ENCODE results near the gene CD55.

CD55 gene

GRCh38 chr1:207355513-207356295, 34.2 kb downstream of the CD55 start:
- H3K9me3 Mint-ChIP-seq = no peaks in the 10 kb centered on the region
- no peak overlapping the region for H3K4me3 Mint-ChIP-seq
- H3K27me3 Mint-ChIP-seq = no peaks in the 10 kb centered on the region
- H3K27ac Mint-ChIP-seq = peak overlapping the region; percentile 46
- H3K36me3 Mint-ChIP-seq = peaks cover 22% of the 10 kb centered on the region
- H3K4me1 Mint-ChIP-seq = peaks cover 78% of the 10 kb centered on the region

- Mint-ChIP-seq H3K36me3 (peaks cover 12% of the 10 kb centered on the region), H3K4me3 (no peak overlapping the region), H3K27me3 (no peaks in the 10 kb centered on the region), H3K4me1 (peaks cover 30% of the 10 kb centered on the region), H3K27ac (no peak overlapping the region), H3K9me3 (no peaks in the 10 kb centered on the region)
These were observed 39.6 kb downstream of the CD55 start for GRCh38 chr1:207361029-207361428.

GRCh38 chr1:207361889-207362288, 40.4 kb downstream of the CD55 start:
- Mint-ChIP-seq H3K9me3 (no peaks in the 10 kb centered on the region), H3K27ac (no peak overlapping the region), H3K36me3 (peaks cover 10% of the 10 kb centered on the region), H3K4me3 (no peak overlapping the region), H3K4me1 (peaks cover 23% of the 10 kb centered on the region), H3K27me3 (no peaks in the 10 kb centered on the region)

- Mint-ChIP-seq H3K27ac (no peak overlapping the region), H3K27me3 (no peaks in the 10 kb centered on the region), H3K4me1 (peaks cover 10% of the 10 kb centered on the region), H3K4me3 (no peak overlapping the region), H3K36me3 (peaks cover 17% of the 10 kb centered on the region), H3K9me3 (no peaks in the 10 kb centered on the region)
These were observed 41.7 kb downstream of the CD55 start for GRCh38 chr1:207362962-207363860.

GRCh38 chr1:207363871-207364270, 42.4 kb downstream of the CD55 start:
- no peak overlapping the region for H3K4me3 Mint-ChIP-seq
- H3K27me3 Mint-ChIP-seq = no peaks in the 10 kb centered on the region
- peaks cover 4% of the 10 kb centered on the region for H3K4me1 Mint-ChIP-seq
- H3K36me3 Mint-ChIP-seq = peaks cover 17% of the 10 kb centered on the region
- H3K9me3 Mint-ChIP-seq = no peaks in the 10 kb centered on the region
- no peak overlapping the region for H3K27ac Mint-ChIP-seq

- Mint-ChIP-seq H3K27me3 (no peaks in the 10 kb centered on the region), H3K4me1 (no peaks in the 10 kb centered on the region), H3K36me3 (peaks cover 19% of the 10 kb centered on the region), H3K9me3 (no peaks in the 10 kb centered on the region), H3K27ac (no peak overlapping the region), H3K4me3 (no peak overlapping the region)
These were observed 43.1 kb downstream of the CD55 start for GRCh38 chr1:207364614-207365013.

- Mint-ChIP-seq H3K36me3 (peaks cover 18% of the 10 kb centered on the region), H3K4me1 (no peaks in the 10 kb centered on the region), H3K27me3 (no peaks in the 10 kb centered on the region), H3K27ac (no peak overlapping the region), H3K9me3 (no peaks in the 10 kb centered on the region), H3K4me3 (no peak overlapping the region)
These were observed 43.6 kb downstream of the CD55 start for GRCh38 chr1:207365063-207365462.

GRCh38 chr1:207366022-207366421, 44.5 kb downstream of the CD55 start:
- Mint-ChIP-seq H3K27ac (no peak overlapping the region), H3K4me1 (peaks cover 8% of the 10 kb centered on the region)

GRCh38 chr1:207388721-207389120, 67.2 kb downstream of the CD55 start:
- no peaks in the 10 kb centered on the region for H3K27me3 Mint-ChIP-seq
- H3K9me3 Mint-ChIP-seq = peaks cover 23% of the 10 kb centered on the region
- H3K27ac Mint-ChIP-seq = peak overlapping the region; percentile 85
- H3K4me1 Mint-ChIP-seq = peaks cover 20% of the 10 kb centered on the region
- H3K36me3 Mint-ChIP-seq = peaks cover 11% of the 10 kb centered on the region
- peak overlapping the region; percentile 36 for H3K4me3 Mint-ChIP-seq

More at GRCh38 chr1:207366022-207366421, 44.5 kb downstream of the CD55 start:
- Mint-ChIP-seq H3K36me3 (peaks cover 26% of the 10 kb centered on the region), H3K9me3 (peaks cover 4% of the 10 kb centered on the region), H3K4me3 (no peak overlapping the region), H3K27me3 (no peaks in the 10 kb centered on the region)

GRCh38 chr1:207389728-207390464, 68.4 kb downstream of the CD55 start:
- Mint-ChIP-seq H3K4me1 (peaks cover 20% of the 10 kb centered on the region), H3K27me3 (no peaks in the 10 kb centered on the region), H3K4me3 (peak overlapping the region; percentile 61), H3K9me3 (peaks cover 23% of the 10 kb centered on the region), H3K27ac (peak overlapping the region; percentile 99), H3K36me3 (peaks cover 11% of the 10 kb centered on the region)

GRCh38 chr1:207393610-207394009, 72.1 kb downstream of the CD55 start:
- H3K36me3 Mint-ChIP-seq = peaks cover 3% of the 10 kb centered on the region

GRCh38 chr1:207396168-207396746, 74.8 kb downstream of the CD55 start:
- Mint-ChIP-seq H3K27me3 (no peaks in the 10 kb centered on the region), H3K36me3 (no peaks in the 10 kb centered on the region)

More at GRCh38 chr1:207393610-207394009, 72.1 kb downstream of the CD55 start:
- Mint-ChIP-seq H3K4me3 (no peak overlapping the region), H3K27ac (no peak overlapping the region), H3K27me3 (no peaks in the 10 kb centered on the region), H3K4me1 (peaks cover 18% of the 10 kb centered on the region), H3K9me3 (peaks cover 4% of the 10 kb centered on the region)

GRCh38 chr1:207397525-207397926, 76.0 kb downstream of the CD55 start:
- H3K4me3 Mint-ChIP-seq = no peak overlapping the region
- H3K9me3 Mint-ChIP-seq = no peaks in the 10 kb centered on the region
- no peaks in the 10 kb centered on the region for H3K36me3 Mint-ChIP-seq
- H3K27me3 Mint-ChIP-seq = no peaks in the 10 kb centered on the region
- no peak overlapping the region for H3K27ac Mint-ChIP-seq
- no peaks in the 10 kb centered on the region for H3K4me1 Mint-ChIP-seq

More at GRCh38 chr1:207396168-207396746, 74.8 kb downstream of the CD55 start:
- Mint-ChIP-seq H3K9me3 (no peaks in the 10 kb centered on the region), H3K4me3 (no peak overlapping the region), H3K27ac (no peak overlapping the region), H3K4me1 (no peaks in the 10 kb centered on the region)

- Mint-ChIP-seq H3K4me3 (no peak overlapping the region), H3K27ac (no peak overlapping the region), H3K27me3 (no peaks in the 10 kb centered on the region), H3K4me1 (no peaks in the 10 kb centered on the region), H3K9me3 (no peaks in the 10 kb centered on the region), H3K36me3 (no peaks in the 10 kb centered on the region)
These were observed 77.5 kb downstream of the CD55 start for GRCh38 chr1:207398986-207399385.

- no peak overlapping the region for H3K27ac Mint-ChIP-seq
- no peaks in the 10 kb centered on the region for H3K4me1 Mint-ChIP-seq
- H3K9me3 Mint-ChIP-seq = no peaks in the 10 kb centered on the region
- no peaks in the 10 kb centered on the region for H3K27me3 Mint-ChIP-seq
- H3K36me3 Mint-ChIP-seq = no peaks in the 10 kb centered on the region
- H3K4me3 Mint-ChIP-seq = no peak overlapping the region
These were observed 80.1 kb downstream of the CD55 start for GRCh38 chr1:207401578-207401977.
